K562 (cell line): Measurements from ENCODE around the gene SAMD11. TPM values are rescaled to one million over a fixed set of nuclear protein-coding genes. Genes with fewer than 3 reads are reported as not detected.
A peak's percentile ranks its signal among the peaks of the same experiment; 100 is the strongest.

Source experiments
- ARID4B ChIP-seq: sonication (generic); formaldehyde crosslinking; IDR thresholded peaks from 2 replicates; pipeline ENCODE4 v1.8.0; 2022; ENCODE audit warnings: mild to moderate bottlenecking, missing genetic modification reagents
- CHAMP1 ChIP-seq: fragments of 450-650 bp; IDR thresholded peaks from 2 replicates; pipeline ENCODE4 v1.6.1; 2016; ENCODE audit warnings: mild to moderate bottlenecking
- DIDO1 ChIP-seq: fragments of 450-650 bp; IDR thresholded peaks from 2 replicates; pipeline ENCODE4 v1.6.1; 2016; ENCODE audit warnings: low read depth, missing biosample characterization, missing genetic modification characterization
- E2F4 ChIP-seq: sonication (generic); formaldehyde crosslinking; IDR thresholded peaks from 2 replicates; pipeline ENCODE4 v1.8.0; 2022; ENCODE audit warnings: mild to moderate bottlenecking, low read depth, missing genetic modification reagents
- EP300 ChIP-seq: IDR thresholded peaks from 2 replicates; pipeline ENCODE4 v1.6.1; 2012; ENCODE audit warnings: low read length, improper control_type of control experiment
- FOXK1 ChIP-seq: sonication (generic); formaldehyde crosslinking; IDR thresholded peaks from 2 replicates; pipeline ENCODE4 v1.8.0; 2022; ENCODE audit warnings: missing genetic modification reagents, mild to moderate bottlenecking, borderline replicate concordance
- FOXM1 ChIP-seq, 2 experiments: fragments of 450-650 bp in 1 of 2; sonication (generic) in 1 of 2; formaldehyde crosslinking in 1 of 2; IDR thresholded peaks; 2 replicates each; pipeline versions ENCODE4 v1.6.1 to v1.9.0; 2017 to 2022; ENCODE audit warnings: low read depth in 2 of 2, mild to moderate bottlenecking in 2 of 2, missing genetic modification reagents in 1 of 2, moderate library complexity in 1 of 2
- FUS ChIP-seq: fragments of 200-400 bp; formaldehyde crosslinking; optimal IDR thresholded peaks from 2 replicates; pipeline ENCODE3; 2017; ENCODE audit warnings: low read depth, low read length
- LCOR ChIP-seq: sonication (generic); formaldehyde crosslinking; IDR thresholded peaks from 2 replicates; pipeline ENCODE4 v1.8.0; 2022; ENCODE audit warnings: mild to moderate bottlenecking, missing genetic modification reagents
- NFIX ChIP-seq: fragments of 250-450 bp; sonication (Bioruptor Pico); IDR thresholded peaks from 2 replicates; pipeline ENCODE4 v1.4.0; 2020; ENCODE audit warnings: low read depth, mild to moderate bottlenecking, moderate library complexity
- NFXL1 ChIP-seq: fragments of 450-650 bp; formaldehyde crosslinking; IDR thresholded peaks from 2 replicates; pipeline ENCODE4 v1.4.0; 2021; ENCODE audit warnings: mild to moderate bottlenecking
- PRMT5 ChIP-seq: sonication (generic); formaldehyde crosslinking; IDR thresholded peaks from 2 replicates; pipeline ENCODE4 v1.5.0; 2020; ENCODE audit warnings: missing genetic modification reagents
- RBBP5 ChIP-seq: fragments of 200-600 bp; sonication (generic); IDR thresholded peaks from 2 replicates; pipeline ENCODE4 v1.6.1; 2012; ENCODE audit warnings: borderline replicate concordance, mild to moderate bottlenecking, low read length, control low read depth, inconsistent platforms; ENCODE audit not compliant: insufficient read depth, poor library complexity, severe bottlenecking
- SLC30A9 ChIP-seq: fragments of 250-450 bp; sonication (Bioruptor Pico); IDR thresholded peaks from 2 replicates; pipeline ENCODE4 v1.8.0; 2022; ENCODE audit warnings: mild to moderate bottlenecking, moderate library complexity
- ZC3H8 ChIP-seq: fragments of 450-650 bp; IDR thresholded peaks from 2 replicates; pipeline ENCODE4 v1.6.1; 2017
- ZNF24 ChIP-seq: fragments of 450-650 bp; IDR thresholded peaks from 2 replicates; pipeline ENCODE4 v1.6.1; 2016
- ZNF431 ChIP-seq: sonication (generic); formaldehyde crosslinking; IDR thresholded peaks from 2 replicates; pipeline ENCODE4 v1.8.0; 2022; ENCODE audit warnings: mild to moderate bottlenecking, missing genetic modification reagents
- ZNF449 ChIP-seq: fragments of 250-450 bp; sonication (Bioruptor Pico); IDR thresholded peaks from 2 replicates; pipeline ENCODE4 v1.8.0; 2022; ENCODE audit warnings: moderate library complexity, mild to moderate bottlenecking, inconsistent platforms
- ZNF717 ChIP-seq: fragments of 250-450 bp; sonication (Bioruptor Pico); IDR thresholded peaks from 2 replicates; pipeline ENCODE4 v1.5.0; 2021
- polyA plus RNA-seq, 8 experiments: library from polyadenylated mRNA; depleted of rRNA in 4 of 8; stranded (reverse) in 5 of 8; unstranded in 3 of 8; fragments of >200 nt; fragmentation: Nextera tagmentation in 2 of 8; fragmentation: Illumina TruSeq in 1 of 8; extraction: Ambion mirVana in 2 of 8; extraction: Trizol in 1 of 8; gene quantifications; 2 replicates each; pipeline versions ENCODE4 v1.2.1 to v1.2.3, GENCODE V29; 2011 to 2014; ENCODE audit warnings: inconsistent platforms in 1 of 8, missing spikeins in 1 of 8
- total RNA-seq, 7 experiments: library from RNA; depleted of rRNA in 6 of 7; stranded (reverse); fragments of >200 nt in 6 of 7; fragmentation: Illumina TruSeq in 2 of 7; extraction: Trizol in 2 of 7; gene quantifications; 2 replicates each; pipeline versions ENCODE4 v1.2.1 to v1.2.3, GENCODE V29; 2011 to 2021; ENCODE audit warnings: low replicate concordance in 1 of 7

The SAMD11 gene
- total and polyA plus RNA-seq, 9 of the 15 experiments (the other 6 are each of a cell fraction or from before 2014, with no cell fraction given) = 0.07 to 0.82 (median 0.11) TPM; not detected in 2

GRCh38 chr1:966135-966703, 42.5 kb downstream of the SAMD11 start, which contains the start of gene PLEKHN1 (continued):
- TF ChIP-seq CHAMP1 = no peak
- TF ChIP-seq ZNF717 (CRISPR knock-in tag) = no peak
- no peak for TF ChIP-seq FOXM1 (IDR thresholded peaks at IDR 0.05; ENCODE audit: low read depth)
- no peak for TF ChIP-seq FOXM1 (CRISPR knock-in tag; IDR thresholded peaks at IDR 0.05; ENCODE audit: low read depth)
- no peak for TF ChIP-seq ARID4B (CRISPR knock-in tag)
- TF ChIP-seq RBBP5 = no peak
- no peak for TF ChIP-seq ZC3H8
- no peak for TF ChIP-seq E2F4 (CRISPR knock-in tag)
- TF ChIP-seq FUS = no peak
- no peak for TF ChIP-seq SLC30A9 (CRISPR knock-in tag)
- TF ChIP-seq ZNF449 = no peak
- TF ChIP-seq NFIX (CRISPR knock-in tag) = no peak
- 0 out of 2 replicates have a peak, but pooled peaks have one; percentile 5 for TF ChIP-seq LCOR
- TF ChIP-seq PRMT5 (CRISPR knock-in tag) = no peak
- no peak for TF ChIP-seq FOXK1 (CRISPR knock-in tag)
- no peak for TF ChIP-seq NFXL1 (CRISPR knock-in tag)
- no peak for TF ChIP-seq EP300
- no peak for TF ChIP-seq DIDO1 (tag)
- no peak for TF ChIP-seq ZNF24
- TF ChIP-seq ZNF431 (CRISPR knock-in tag) = peak; percentile 36; the same call in 1 of the 2 replicates
